ENCODE measurements around the gene FAM222A.

Gene FAM222A

GRCh38 chr12:109673884-109674283, 39.7 kb upstream of the FAM222A start:
- no peak for DNase-seq
- H3K4me1 ChIP-seq = peaks cover 28% of the 10 kb centered on the region
- no peak overlapping the region for H3K4me3 ChIP-seq (ENCODE audit: low read depth, low read length)
- H3K36me3 ChIP-seq = no peaks in the 10 kb centered on the region
- no peak for TF ChIP-seq CTCF (IDR thresholded peaks at IDR 0.05; ENCODE audit: low read depth, low read length)
- no peaks in the 10 kb centered on the region for H3K9me3 ChIP-seq
- no peaks in the 10 kb centered on the region for H3K27me3 ChIP-seq

- DNase-seq = no peak
- no peaks in the 10 kb centered on the region for H3K9me3 ChIP-seq
- H3K4me1 ChIP-seq = peaks cover 40% of the 10 kb centered on the region
- no peaks in the 10 kb centered on the region for H3K27me3 ChIP-seq
- no peak for TF ChIP-seq CTCF (IDR thresholded peaks at IDR 0.05; ENCODE audit: low read depth, low read length)
- no peaks in the 10 kb centered on the region for H3K36me3 ChIP-seq
- H3K4me3 ChIP-seq (ENCODE audit: low read depth, low read length) = no peak overlapping the region
Observed at GRCh38 chr12:109675411-109675810, 38.2 kb upstream of the FAM222A start.

GRCh38 chr12:109677279-109677691, 36.3 kb upstream of the FAM222A start:
- DNase-seq = no peak
- no peaks in the 10 kb centered on the region for H3K36me3 ChIP-seq

GRCh38 chr12:109678719-109679118, 34.9 kb upstream of the FAM222A start:
- Histone ChIP-seq H3K9me3 (no peaks in the 10 kb centered on the region), H3K36me3 (no peaks in the 10 kb centered on the region), H3K4me3 (ENCODE audit: low read depth, low read length) (no peak overlapping the region), H3K4me1 (peaks cover 26% of the 10 kb centered on the region), H3K27me3 (no peaks in the 10 kb centered on the region)
- DNase-seq = peak; percentile 70
- TF ChIP-seq CTCF (IDR thresholded peaks at IDR 0.05; ENCODE audit: low read depth, low read length) = no peak

More at GRCh38 chr12:109677279-109677691, 36.3 kb upstream of the FAM222A start:
- TF ChIP-seq CTCF (IDR thresholded peaks at IDR 0.05; ENCODE audit: low read depth, low read length) = no peak
- no peaks in the 10 kb centered on the region for H3K9me3 ChIP-seq
- H3K4me3 ChIP-seq (ENCODE audit: low read depth, low read length) = no peak overlapping the region
- no peaks in the 10 kb centered on the region for H3K27me3 ChIP-seq
- peaks cover 35% of the 10 kb centered on the region for H3K4me1 ChIP-seq

- H3K9me3 ChIP-seq = no peaks in the 10 kb centered on the region
- no peak for DNase-seq
- no peak for TF ChIP-seq CTCF (IDR thresholded peaks at IDR 0.05; ENCODE audit: low read depth, low read length)
- H3K4me1 ChIP-seq = peaks cover 26% of the 10 kb centered on the region
- H3K36me3 ChIP-seq = no peaks in the 10 kb centered on the region
- H3K27me3 ChIP-seq = no peaks in the 10 kb centered on the region
- no peak overlapping the region for H3K4me3 ChIP-seq (ENCODE audit: low read depth, low read length)
Observed at GRCh38 chr12:109679501-109680263, 33.9 kb upstream of the FAM222A start.

GRCh38 chr12:109680264-109681005, 33.2 kb upstream of the FAM222A start:
- Histone ChIP-seq H3K27me3 (no peaks in the 10 kb centered on the region), H3K4me3 (ENCODE audit: low read depth, low read length) (no peak overlapping the region), H3K36me3 (no peaks in the 10 kb centered on the region), H3K4me1 (peaks cover 26% of the 10 kb centered on the region), H3K9me3 (no peaks in the 10 kb centered on the region)
- TF ChIP-seq CTCF (IDR thresholded peaks at IDR 0.05; ENCODE audit: low read depth, low read length) = no peak
- no peak for DNase-seq
